Mesothelial cell of epicardium (in vitro differentiated cells): ENCODE results near the gene DLL4. TPM values are rescaled to one million over a fixed set of nuclear protein-coding genes. Genes with fewer than 3 reads are reported as not detected.

Experiments
- DNase-seq, 2 experiments: peaks; one replicate each; pipeline ENCODE4 v3.0.0; 2021; ENCODE audit warnings: low spot score in 2 of 2; ENCODE audit not compliant: unreplicated experiment in 2 of 2
- H3K27ac Mint-ChIP-seq: 2 replicates; pipeline ENCODE4 v1.8.0; 2021; ENCODE audit warnings: mixed read lengths
- H3K27me3 Mint-ChIP-seq: 2 replicates; pipeline ENCODE4 v1.8.0; 2021; ENCODE audit warnings: low read depth, mixed read lengths
- H3K36me3 Mint-ChIP-seq: 2 replicates; pipeline ENCODE4 v1.8.0; 2021; ENCODE audit warnings: mixed read lengths
- H3K4me1 Mint-ChIP-seq: 2 replicates; pipeline ENCODE4 v1.8.0; 2021; ENCODE audit warnings: mixed read lengths
- H3K4me3 Mint-ChIP-seq: 2 replicates; pipeline ENCODE4 v1.8.0; 2021; ENCODE audit warnings: mild to moderate bottlenecking, moderate library complexity, mixed read lengths
- H3K9me3 Mint-ChIP-seq: 2 replicates; pipeline ENCODE4 v1.8.0; 2021; ENCODE audit warnings: mixed read lengths
- total RNA-seq: library from RNA; stranded (reverse); gene quantifications from 3 replicates; pipeline ENCODE4 v1.2.1, GENCODE V29; 2021
- TF ChIP-seq, protein P1 (sequence below): fragments of 200-600 bp; sonication (generic); IDR thresholded peaks from one replicate; pipeline ENCODE4 v1.5.0; 2021; ENCODE audit warnings: antibody characterized with exemption; ENCODE audit not compliant: unreplicated experiment

DLL4 gene
- total RNA-seq, 1 donor from 2014 or later = 0.31 TPM

GRCh38 chr15:40984406-40984805 lies 55.3 kb downstream of the DLL4 start:
- Mint-ChIP-seq H3K27me3 (no peaks in the 10 kb centered on the region), H3K27ac (no peak overlapping the region), H3K36me3 (peaks cover 49% of the 10 kb centered on the region), H3K4me1 (peaks cover 6% of the 10 kb centered on the region), H3K9me3 (no peaks in the 10 kb centered on the region), H3K4me3 (no peak overlapping the region)
- DNase-seq = no peak
- TF ChIP-seq, protein P1, sequence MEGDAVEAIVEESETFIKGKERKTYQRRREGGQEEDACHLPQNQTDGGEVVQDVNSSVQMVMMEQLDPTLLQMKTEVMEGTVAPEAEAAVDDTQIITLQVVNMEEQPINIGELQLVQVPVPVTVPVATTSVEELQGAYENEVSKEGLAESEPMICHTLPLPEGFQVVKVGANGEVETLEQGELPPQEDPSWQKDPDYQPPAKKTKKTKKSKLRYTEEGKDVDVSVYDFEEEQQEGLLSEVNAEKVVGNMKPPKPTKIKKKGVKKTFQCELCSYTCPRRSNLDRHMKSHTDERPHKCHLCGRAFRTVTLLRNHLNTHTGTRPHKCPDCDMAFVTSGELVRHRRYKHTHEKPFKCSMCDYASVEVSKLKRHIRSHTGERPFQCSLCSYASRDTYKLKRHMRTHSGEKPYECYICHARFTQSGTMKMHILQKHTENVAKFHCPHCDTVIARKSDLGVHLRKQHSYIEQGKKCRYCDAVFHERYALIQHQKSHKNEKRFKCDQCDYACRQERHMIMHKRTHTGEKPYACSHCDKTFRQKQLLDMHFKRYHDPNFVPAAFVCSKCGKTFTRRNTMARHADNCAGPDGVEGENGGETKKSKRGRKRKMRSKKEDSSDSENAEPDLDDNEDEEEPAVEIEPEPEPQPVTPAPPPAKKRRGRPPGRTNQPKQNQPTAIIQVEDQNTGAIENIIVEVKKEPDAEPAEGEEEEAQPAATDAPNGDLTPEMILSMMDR = no peak

DNA sequence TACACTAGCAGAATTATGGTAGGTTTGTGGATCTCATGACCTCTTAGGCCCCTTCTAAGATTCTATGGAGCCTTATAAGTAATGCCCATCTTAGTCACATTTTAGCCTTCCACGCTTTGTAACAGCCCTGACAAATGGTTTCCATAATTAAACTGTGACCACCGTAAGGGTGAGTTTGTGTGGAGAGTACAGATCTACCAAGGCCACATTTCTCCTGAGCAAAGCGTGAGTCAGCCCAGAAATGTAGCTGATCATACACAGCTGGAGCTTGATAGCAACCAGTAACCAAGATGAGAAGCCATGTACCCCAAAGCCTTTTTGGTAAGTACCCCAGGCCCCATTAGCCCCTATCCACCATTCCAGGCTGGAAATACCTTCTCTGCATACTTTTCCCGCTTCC lies 55.8 kb downstream of the DLL4 start:
- no peak for DNase-seq
- no peaks in the 10 kb centered on the region for H3K27me3 Mint-ChIP-seq
- H3K36me3 Mint-ChIP-seq = peaks cover 50% of the 10 kb centered on the region
- H3K27ac Mint-ChIP-seq = no peak overlapping the region
- peaks cover 6% of the 10 kb centered on the region for H3K4me1 Mint-ChIP-seq
- TF ChIP-seq, protein P1 = no peak
- H3K9me3 Mint-ChIP-seq = no peaks in the 10 kb centered on the region
- no peak overlapping the region for H3K4me3 Mint-ChIP-seq

DNA sequence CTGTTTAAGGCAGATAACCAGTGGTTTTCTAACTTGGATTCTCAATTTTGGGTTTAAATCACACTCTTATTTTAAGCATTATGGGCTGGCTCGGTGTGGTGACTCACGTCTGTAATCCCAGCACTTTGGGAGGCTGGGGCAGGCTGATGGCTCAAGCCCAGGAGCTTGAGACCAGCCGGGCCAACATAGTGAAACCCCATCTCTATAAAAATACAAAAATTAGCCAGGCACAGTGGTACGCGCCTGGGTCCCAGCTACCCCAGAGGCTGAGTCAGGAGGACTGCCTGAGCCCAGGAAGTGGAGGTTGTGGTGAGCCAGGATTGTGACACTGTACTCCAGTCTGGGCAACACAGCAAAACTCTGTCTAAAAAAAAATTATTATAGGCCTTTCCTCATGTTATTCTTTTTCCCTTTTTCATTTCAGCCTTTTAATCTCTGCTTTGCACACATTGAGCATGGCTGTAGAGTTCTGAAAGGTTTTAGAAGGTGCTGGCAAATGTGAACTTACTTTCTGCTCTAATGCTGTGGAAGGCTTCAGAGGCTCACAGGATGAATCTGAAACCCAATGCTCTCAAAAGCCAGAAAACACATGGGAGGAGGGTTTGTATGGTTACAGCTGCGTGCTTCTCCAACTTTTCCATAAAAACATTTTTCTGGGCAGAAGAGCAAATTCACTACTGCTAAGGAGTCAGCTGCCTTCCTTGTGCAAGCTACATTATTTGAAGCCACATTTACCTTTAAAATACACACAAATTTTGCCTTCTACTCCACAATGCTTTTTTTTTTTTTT lies 56.6 kb downstream of the DLL4 start:
- no peaks in the 10 kb centered on the region for H3K27me3 Mint-ChIP-seq
- H3K36me3 Mint-ChIP-seq = peaks cover 52% of the 10 kb centered on the region
- H3K27ac Mint-ChIP-seq = no peak overlapping the region

GRCh38 chr15:40986820-40987219 lies 57.7 kb downstream of the DLL4 start:
- H3K4me1 Mint-ChIP-seq = peaks cover 11% of the 10 kb centered on the region
- H3K9me3 Mint-ChIP-seq = no peaks in the 10 kb centered on the region
- no peak overlapping the region for H3K4me3 Mint-ChIP-seq
- DNase-seq = no peak
- peaks cover 53% of the 10 kb centered on the region for H3K36me3 Mint-ChIP-seq
- H3K27ac Mint-ChIP-seq = no peak overlapping the region
- H3K27me3 Mint-ChIP-seq = no peaks in the 10 kb centered on the region
- TF ChIP-seq, protein P1 = no peak

More for the DNA sequence above, 56.6 kb downstream of the DLL4 start:
- TF ChIP-seq, protein P1 = no peak
- DNase-seq = no peak
- peaks cover 6% of the 10 kb centered on the region for H3K4me1 Mint-ChIP-seq
- H3K9me3 Mint-ChIP-seq = no peaks in the 10 kb centered on the region
- no peak overlapping the region for H3K4me3 Mint-ChIP-seq

DNA sequence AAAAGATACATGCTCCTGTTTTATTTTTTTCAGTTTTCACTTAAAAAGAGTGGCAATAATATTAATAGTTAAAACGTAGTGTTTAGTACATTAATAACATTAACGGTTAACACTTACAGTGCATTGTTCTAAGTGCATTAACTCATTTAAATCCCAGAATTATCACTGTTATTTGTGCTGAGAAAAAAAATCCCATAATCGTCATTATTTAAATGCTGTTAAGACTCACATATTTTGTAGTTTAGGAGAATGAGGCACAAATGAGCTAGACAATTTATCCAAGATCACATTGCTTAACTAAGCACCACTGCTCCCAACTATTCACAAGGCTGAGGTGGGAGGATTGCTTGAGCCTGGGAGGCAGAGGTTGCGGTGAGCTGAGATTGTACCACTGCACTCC lies 59.0 kb downstream of the DLL4 start:
- H3K27me3 Mint-ChIP-seq = no peaks in the 10 kb centered on the region
- no peak overlapping the region for H3K4me3 Mint-ChIP-seq
- H3K36me3 Mint-ChIP-seq = peaks cover 44% of the 10 kb centered on the region
- H3K4me1 Mint-ChIP-seq = peaks cover 22% of the 10 kb centered on the region
- H3K9me3 Mint-ChIP-seq = no peaks in the 10 kb centered on the region
- DNase-seq = no peak
- no peak overlapping the region for H3K27ac Mint-ChIP-seq
- TF ChIP-seq, protein P1 = no peak

Other genes with a start within 250 kb of the DLL4 start
- gene RAD51, start 234.2 kb upstream of the DLL4 start, total RNA-seq = 8.2 to 9.3 TPM (median 8.3 TPM) in 3 replicates
- gene RMDN3, start 174.1 kb upstream of the DLL4 start, total RNA-seq = 25.1 to 29.3 TPM (median 26.9 TPM) in 3 replicates
- 12.6 to 15.8 TPM (median 14.4 TPM) in 3 replicates for gene GCHFR, start 165.3 kb upstream of the DLL4 start, total RNA-seq
- gene C15orf62, start 159.4 kb upstream of the DLL4 start, total RNA-seq = 0.44 to 0.47 TPM (median 0.45 TPM) in 3 replicates
- 20.9 to 24.4 TPM (median 24.2 TPM) in 3 replicates for gene ZFYVE19, start 122.3 kb upstream of the DLL4 start, total RNA-seq
- 36.4 to 44.3 TPM (median 41.2 TPM) in 3 replicates for gene DNAJC17, start 121.9 kb upstream of the DLL4 start, total RNA-seq
- 0.63 to 1.7 TPM (median 1.2 TPM) in 3 replicates for gene PPP1R14D, start 100.6 kb upstream of the DLL4 start, total RNA-seq
- 141 to 152 TPM (median 147 TPM) in 3 replicates for gene SPINT1, start 85.3 kb upstream of the DLL4 start, total RNA-seq
- gene RHOV, start 55.1 kb upstream of the DLL4 start, total RNA-seq = 3.4 to 4.4 TPM (median 3.4 TPM) in 3 replicates
- gene VPS18, start 34.9 kb upstream of the DLL4 start, total RNA-seq = 30.1 to 31.2 TPM (median 30.5 TPM) in 3 replicates
- 2.7 to 3.2 TPM (median 3.1 TPM) in 3 replicates for gene CHAC1, start 24.1 kb downstream of the DLL4 start, total RNA-seq
- gene INO80, start 186.9 kb downstream of the DLL4 start, total RNA-seq = 22.4 to 24.6 TPM (median 23.7 TPM) in 3 replicates